ENCODE measurements around the gene PC. TPM values are rescaled to one million over a fixed set of nuclear protein-coding genes. Genes with fewer than 3 reads are reported as not detected.

The PC gene
- total and polyA plus RNA-seq, 2 donors (not counting 3 experiments of a cell fraction or from before 2014, with no cell fraction given) = 5.5 to 17.5 TPM

GRCh38 chr11:66851698-66852465 is 106.3 kb downstream of the PC start:
- Histone ChIP-seq H3K4me3 (replicated peaks in 1 of 3; ENCODE audit: insufficient read depth in 1 of 3, low read depth in 1 of 3, low read length in 3 of 3) (no peak overlapping the region), H4K20me1 (replicated peaks; ENCODE audit: control insufficient read depth, extremely low read depth, insufficient read depth, low read length) (no peaks in the 10 kb centered on the region), H3K36me3 (ENCODE audit: control insufficient read depth in 2 of 2, extremely low read depth in 1 of 2, insufficient read depth in 2 of 2, low read length in 2 of 2) (peaks cover 0 to 5% of the 10 kb centered on the region in 2 experiments), H3K9me3 (replicated peaks; ENCODE audit: control insufficient read depth, insufficient read depth, low read length) (no peaks in the 10 kb centered on the region), H3K9me1 (replicated peaks; ENCODE audit: control insufficient read depth, extremely low read depth, insufficient read depth, low read length) (no peaks in the 10 kb centered on the region), H3K4me2 (ENCODE audit: insufficient read depth, low read length) (no peak overlapping the region), H3K79me2 (ENCODE audit: control insufficient read depth, insufficient read depth, low read length) (no peaks in the 10 kb centered on the region), H3K27me3 (ENCODE audit: control insufficient read depth in 2 of 2, insufficient read depth in 2 of 2, low read length in 2 of 2) (no peaks in the 10 kb centered on the region), H3K9ac (replicated peaks; ENCODE audit: extremely low read depth, insufficient read depth, low read length) (no peak overlapping the region), H3K4me1 (ENCODE audit: control insufficient read depth, extremely low read depth, insufficient read depth, low read length) (peaks cover 7% of the 10 kb centered on the region), H3K27ac (ENCODE audit: insufficient read depth, low read depth, low read length) (no peak overlapping the region), H2AFZ (ENCODE audit: low read depth, low read length) (no peak overlapping the region)
- FAIRE-seq = no peak
- TF ChIP-seq, protein P1, sequence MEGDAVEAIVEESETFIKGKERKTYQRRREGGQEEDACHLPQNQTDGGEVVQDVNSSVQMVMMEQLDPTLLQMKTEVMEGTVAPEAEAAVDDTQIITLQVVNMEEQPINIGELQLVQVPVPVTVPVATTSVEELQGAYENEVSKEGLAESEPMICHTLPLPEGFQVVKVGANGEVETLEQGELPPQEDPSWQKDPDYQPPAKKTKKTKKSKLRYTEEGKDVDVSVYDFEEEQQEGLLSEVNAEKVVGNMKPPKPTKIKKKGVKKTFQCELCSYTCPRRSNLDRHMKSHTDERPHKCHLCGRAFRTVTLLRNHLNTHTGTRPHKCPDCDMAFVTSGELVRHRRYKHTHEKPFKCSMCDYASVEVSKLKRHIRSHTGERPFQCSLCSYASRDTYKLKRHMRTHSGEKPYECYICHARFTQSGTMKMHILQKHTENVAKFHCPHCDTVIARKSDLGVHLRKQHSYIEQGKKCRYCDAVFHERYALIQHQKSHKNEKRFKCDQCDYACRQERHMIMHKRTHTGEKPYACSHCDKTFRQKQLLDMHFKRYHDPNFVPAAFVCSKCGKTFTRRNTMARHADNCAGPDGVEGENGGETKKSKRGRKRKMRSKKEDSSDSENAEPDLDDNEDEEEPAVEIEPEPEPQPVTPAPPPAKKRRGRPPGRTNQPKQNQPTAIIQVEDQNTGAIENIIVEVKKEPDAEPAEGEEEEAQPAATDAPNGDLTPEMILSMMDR (IDR thresholded peaks at IDR 0.05; ENCODE audit: extremely low read depth in 1 of 2, insufficient read depth in 1 of 2, low read depth in 1 of 2, low read length in 2 of 2) = peak in 1 of 2 donors; percentile 47
- TF ChIP-seq POLR2A (IDR thresholded peaks at IDR 0.05; ENCODE audit: low read depth, low read length) (no peak), FOS (IDR thresholded peaks at IDR 0.05; ENCODE audit: borderline replicate concordance, insufficient read depth, low read length) (no peak), MYC (IDR thresholded peaks at IDR 0.05; ENCODE audit: low read depth, low read length) (no peak), GATA2 (IDR thresholded peaks at IDR 0.05; ENCODE audit: insufficient read depth, insufficient read length, low read depth, low read length) (no peak)
- TF ChIP-seq, protein P2, sequence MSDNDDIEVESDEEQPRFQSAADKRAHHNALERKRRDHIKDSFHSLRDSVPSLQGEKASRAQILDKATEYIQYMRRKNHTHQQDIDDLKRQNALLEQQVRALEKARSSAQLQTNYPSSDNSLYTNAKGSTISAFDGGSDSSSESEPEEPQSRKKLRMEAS (IDR thresholded peaks at IDR 0.05; ENCODE audit: insufficient read depth, insufficient read length) = no peak
- dilution Hi-C loops (cut with MboI; ENCODE audit: extremely low pct_ligation_motif_present, low sequenced_read_pairs) (no loop called here), intact Hi-C loops (cut with micrococcal nuclease) (no loop called here)
- ChIA-PET CTCF (interaction anchor here (1.0 to 2.4 kb wide), 6 partner anchors 8 to 175 kb away, joined by 3 to 12 read pairs (median 4); partner anchors contain the start of gene C11orf86), POLR2A (no interaction called here)
- no peak for DNase-seq (ENCODE audit: low read depth, low spot score)
- no TSS peak for BruUV-seq (replicated peaks)

Measured in endothelial cell of umbilical vein (primary cell).